Astrocyte (in vitro differentiated cells and primary cell): ENCODE data around the gene CLEC2A. TPM values are rescaled to one million over a fixed set of nuclear protein-coding genes. Genes with fewer than 3 reads are reported as not detected.

Experiments used
- DNase-seq: peaks from one replicate; pipeline ENCODE4 v3.0.0-alpha.2; 2010; ENCODE audit warnings: low read depth
- FAIRE-seq: peaks from 2 replicates; lab custom pipeline; 2011; peaks lifted over from hg19 to GRCh38; lab: Jason Lieb, UNC
- H2AFZ ChIP-seq: 2 replicates; pipeline ENCODE4 v1.6.0; 2012; ENCODE audit warnings: low read depth, low read length, inconsistent platforms
- H3K27ac ChIP-seq: 2 replicates; pipeline ENCODE4 v1.5.1; 2011; ENCODE audit warnings: low read depth, low read length, inconsistent platforms
- H3K27me3 ChIP-seq: 2 replicates; pipeline ENCODE4 v1.6.0; 2011; ENCODE audit warnings: low read length, inconsistent platforms; ENCODE audit not compliant: insufficient read depth
- H3K36me3 ChIP-seq: 2 replicates; pipeline ENCODE4 v1.5.1; 2011; ENCODE audit warnings: low read length, inconsistent platforms; ENCODE audit not compliant: insufficient read depth
- H3K4me1 ChIP-seq: 2 replicates; pipeline ENCODE4 v1.5.1; 2011; ENCODE audit warnings: low read length, inconsistent platforms; ENCODE audit not compliant: insufficient read depth
- H3K4me2 ChIP-seq: 2 replicates; pipeline ENCODE4 v1.6.0; 2012; ENCODE audit warnings: low read length, inconsistent platforms
- H3K4me3 ChIP-seq: 2 replicates; pipeline ENCODE4 v1.5.1; 2011; ENCODE audit warnings: low read depth, mild to moderate bottlenecking, low read length, inconsistent platforms; ENCODE audit not compliant: insufficient read depth
- H3K79me2 ChIP-seq: 2 replicates; pipeline ENCODE4 v1.6.0; 2012; ENCODE audit warnings: mild to moderate bottlenecking, low read length, inconsistent platforms; ENCODE audit not compliant: insufficient read depth
- H3K9ac ChIP-seq: 2 replicates; pipeline ENCODE4 v1.6.0; 2012; ENCODE audit warnings: mild to moderate bottlenecking, low read length, inconsistent platforms
- H3K9me3 ChIP-seq: 2 replicates; pipeline ENCODE4 v1.5.1; 2012; ENCODE audit warnings: low read depth, mild to moderate bottlenecking, low read length, inconsistent platforms; ENCODE audit not compliant: insufficient read depth
- H4K20me1 ChIP-seq: 2 replicates; pipeline ENCODE4 v1.6.0; 2012; ENCODE audit warnings: low read length, inconsistent platforms; ENCODE audit not compliant: insufficient read depth
- H3K27ac Mint-ChIP-seq: one replicate; pipeline ENCODE4 v1.8.0; 2021; ENCODE audit warnings: mild to moderate bottlenecking, mixed read lengths; ENCODE audit not compliant: unreplicated experiment
- H3K27me3 Mint-ChIP-seq: one replicate; pipeline ENCODE4 v1.8.0; 2021; ENCODE audit warnings: low read depth, mixed read lengths; ENCODE audit not compliant: unreplicated experiment
- H3K36me3 Mint-ChIP-seq: one replicate; pipeline ENCODE4 v1.8.0; 2021; ENCODE audit warnings: low read depth, mixed read lengths; ENCODE audit not compliant: unreplicated experiment
- H3K4me1 Mint-ChIP-seq: one replicate; pipeline ENCODE4 v1.8.0; 2021; ENCODE audit warnings: low read depth, mixed read lengths; ENCODE audit not compliant: unreplicated experiment
- H3K4me3 Mint-ChIP-seq: one replicate; pipeline ENCODE4 v1.8.0; 2021; ENCODE audit warnings: mild to moderate bottlenecking, moderate library complexity, mixed read lengths; ENCODE audit not compliant: unreplicated experiment
- H3K9me3 Mint-ChIP-seq: one replicate; pipeline ENCODE4 v1.8.0; 2021; ENCODE audit warnings: mild to moderate bottlenecking, mixed read lengths; ENCODE audit not compliant: unreplicated experiment
- EZH2 ChIP-seq: IDR thresholded peaks from 2 replicates; pipeline ENCODE4 v1.6.1; 2012; ENCODE audit warnings: mild to moderate bottlenecking, low read length, inconsistent platforms; ENCODE audit not compliant: insufficient read depth
- total RNA-seq: library from RNA; stranded (reverse); gene quantifications from 2 replicates; pipeline ENCODE4 v1.2.1, GENCODE V29; 2021
- TF ChIP-seq, protein P1 (sequence below): IDR thresholded peaks from 2 replicates; pipeline ENCODE4 v1.5.1; 2011; ENCODE audit warnings: low read depth, mild to moderate bottlenecking, inconsistent platforms, low read length, moderate library complexity; ENCODE audit not compliant: insufficient read depth

The CLEC2A gene
- total RNA-seq, 1 donor from 2014 or later: 0.84 TPM

DNA sequence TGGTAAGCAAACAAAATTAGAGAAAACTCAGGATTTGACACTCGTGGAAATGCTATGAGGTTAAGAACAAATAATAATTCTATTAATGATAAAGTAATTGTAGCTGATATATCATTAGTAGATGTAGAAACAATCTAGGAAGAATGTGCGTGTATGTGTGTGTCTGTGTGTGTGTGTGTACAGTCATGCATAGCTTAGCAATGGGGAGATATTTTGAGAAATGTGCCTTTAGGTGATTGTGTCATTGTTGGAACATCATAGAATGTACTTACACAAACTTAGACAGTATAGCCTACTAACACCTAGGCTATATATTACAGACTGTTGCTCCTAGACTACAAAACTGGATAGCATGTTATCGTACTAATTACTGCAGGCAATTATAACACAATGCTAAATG is 5.3 kb downstream of the CLEC2A start:
- Histone ChIP-seq H3K79me2 (no peaks in the 10 kb centered on the region), H3K4me1 (no peaks in the 10 kb centered on the region), H3K27me3 (peaks cover 3% of the 10 kb centered on the region), H3K9ac (no peak overlapping the region), H3K4me3 (no peak overlapping the region), H3K36me3 (no peaks in the 10 kb centered on the region), H2AFZ (no peak overlapping the region), H3K9me3 (no peaks in the 10 kb centered on the region), H4K20me1 (no peaks in the 10 kb centered on the region), H3K4me2 (no peak overlapping the region), H3K27ac (no peak overlapping the region)
- Mint-ChIP-seq H3K4me3 (no peak overlapping the region), H3K4me1 (peaks cover 9% of the 10 kb centered on the region), H3K9me3 (no peaks in the 10 kb centered on the region), H3K36me3 (no peaks in the 10 kb centered on the region), H3K27ac (no peak overlapping the region), H3K27me3 (no peaks in the 10 kb centered on the region)
- FAIRE-seq (no peak), DNase-seq (no peak)
- TF ChIP-seq, protein P1, sequence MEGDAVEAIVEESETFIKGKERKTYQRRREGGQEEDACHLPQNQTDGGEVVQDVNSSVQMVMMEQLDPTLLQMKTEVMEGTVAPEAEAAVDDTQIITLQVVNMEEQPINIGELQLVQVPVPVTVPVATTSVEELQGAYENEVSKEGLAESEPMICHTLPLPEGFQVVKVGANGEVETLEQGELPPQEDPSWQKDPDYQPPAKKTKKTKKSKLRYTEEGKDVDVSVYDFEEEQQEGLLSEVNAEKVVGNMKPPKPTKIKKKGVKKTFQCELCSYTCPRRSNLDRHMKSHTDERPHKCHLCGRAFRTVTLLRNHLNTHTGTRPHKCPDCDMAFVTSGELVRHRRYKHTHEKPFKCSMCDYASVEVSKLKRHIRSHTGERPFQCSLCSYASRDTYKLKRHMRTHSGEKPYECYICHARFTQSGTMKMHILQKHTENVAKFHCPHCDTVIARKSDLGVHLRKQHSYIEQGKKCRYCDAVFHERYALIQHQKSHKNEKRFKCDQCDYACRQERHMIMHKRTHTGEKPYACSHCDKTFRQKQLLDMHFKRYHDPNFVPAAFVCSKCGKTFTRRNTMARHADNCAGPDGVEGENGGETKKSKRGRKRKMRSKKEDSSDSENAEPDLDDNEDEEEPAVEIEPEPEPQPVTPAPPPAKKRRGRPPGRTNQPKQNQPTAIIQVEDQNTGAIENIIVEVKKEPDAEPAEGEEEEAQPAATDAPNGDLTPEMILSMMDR: no peak
- no peak for TF ChIP-seq EZH2

DNA sequence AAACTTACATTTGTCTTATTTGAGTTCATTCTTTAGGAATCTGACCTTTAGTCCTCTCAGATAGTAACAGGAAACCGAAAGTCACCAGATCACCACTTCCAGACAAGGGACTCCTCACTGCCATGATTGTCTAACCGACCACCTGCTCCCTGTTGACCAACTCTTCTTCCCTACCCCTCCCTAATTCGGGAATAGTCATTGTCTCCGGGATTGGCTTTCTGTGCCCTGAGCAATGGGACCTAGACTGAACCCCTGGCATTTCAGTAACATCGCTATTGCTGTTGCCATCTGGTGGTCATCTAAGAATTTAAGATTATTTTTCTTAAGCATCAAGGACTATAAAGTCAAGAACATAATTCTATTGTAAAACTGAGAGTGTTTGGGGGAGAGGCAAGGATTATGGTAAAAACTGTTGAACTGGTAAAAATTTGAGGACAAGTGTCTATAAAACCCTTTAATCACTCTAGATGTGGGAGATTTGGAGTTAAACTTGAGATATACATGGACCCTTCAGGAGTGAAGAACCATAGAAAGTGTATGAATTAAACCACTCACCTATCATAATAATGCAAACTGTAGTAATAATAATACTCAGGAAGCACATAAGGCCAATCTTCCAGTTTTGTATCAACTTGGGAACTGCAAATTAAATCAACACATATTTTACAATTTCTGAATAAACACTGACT is 6.3 kb downstream of the CLEC2A start:
- H3K4me3 Mint-ChIP-seq: no peak overlapping the region
- H3K79me2 ChIP-seq: no peaks in the 10 kb centered on the region
- peak overlapping the region; percentile 59 for H3K4me2 ChIP-seq

More for the DNA sequence above, 6.3 kb downstream of the CLEC2A start:
- Histone ChIP-seq H2AFZ (peak overlapping the region; percentile 28), H3K36me3 (no peaks in the 10 kb centered on the region), H3K27ac (no peak overlapping the region), H3K9me3 (no peaks in the 10 kb centered on the region), H3K27me3 (no peaks in the 10 kb centered on the region), H3K4me1 (no peaks in the 10 kb centered on the region), H4K20me1 (no peaks in the 10 kb centered on the region), H3K9ac (no peak overlapping the region), H3K4me3 (no peak overlapping the region)
- Mint-ChIP-seq H3K27me3 (no peaks in the 10 kb centered on the region), H3K9me3 (no peaks in the 10 kb centered on the region), H3K27ac (peak overlapping the region; percentile 1), H3K36me3 (no peaks in the 10 kb centered on the region), H3K4me1 (peaks cover 9% of the 10 kb centered on the region)
- TF ChIP-seq, protein P1: peak; percentile 41
- TF ChIP-seq EZH2: no peak
- FAIRE-seq (no peak), DNase-seq (peak; percentile 20)
